RWPE1 (cell line): ENCODE data around the gene NUP42.
"Not testable (repeated sequence)": the region's sequence is repeated elsewhere in the genome, so short reads cannot be mapped to it uniquely, and the experiment has no call there.

Source experiments
- CTCF ChIA-PET: fragments of 350-600 bp; sonication (Branson Sonifier 250); formaldehyde crosslinking; extraction: SDS; loops from one replicate; lab custom pipeline; 2021; lab: Yijun Ruan, JAX
- POLR2A ChIA-PET: fragments of 400-600 bp; formaldehyde crosslinking; extraction: SDS; loops from one replicate; lab custom pipeline; 2020; ENCODE audit warnings: antibody characterized with exemption; ENCODE audit not compliant: low non-redundant PET; lab: Yijun Ruan, JAX
- DNase-seq: peaks from one replicate; pipeline ENCODE4 v3.0.0; 2012; ENCODE audit warnings: low spot score
- H3K27ac ChIP-seq: fragments of 450-650 bp; 2 replicates; pipeline ENCODE4 v1.5.1; 2017
- TF ChIP-seq, protein P1 (sequence below): fragments of 450-650 bp; conservative IDR thresholded peaks from 2 replicates; pipeline ENCODE4 v1.5.1; 2017; ENCODE audit warnings: low read depth, mild to moderate bottlenecking

NUP42 gene

GRCh38 chr7:23222439-23223030, 40.7 kb downstream of the NUP42 start:
- TF ChIP-seq, protein P1, sequence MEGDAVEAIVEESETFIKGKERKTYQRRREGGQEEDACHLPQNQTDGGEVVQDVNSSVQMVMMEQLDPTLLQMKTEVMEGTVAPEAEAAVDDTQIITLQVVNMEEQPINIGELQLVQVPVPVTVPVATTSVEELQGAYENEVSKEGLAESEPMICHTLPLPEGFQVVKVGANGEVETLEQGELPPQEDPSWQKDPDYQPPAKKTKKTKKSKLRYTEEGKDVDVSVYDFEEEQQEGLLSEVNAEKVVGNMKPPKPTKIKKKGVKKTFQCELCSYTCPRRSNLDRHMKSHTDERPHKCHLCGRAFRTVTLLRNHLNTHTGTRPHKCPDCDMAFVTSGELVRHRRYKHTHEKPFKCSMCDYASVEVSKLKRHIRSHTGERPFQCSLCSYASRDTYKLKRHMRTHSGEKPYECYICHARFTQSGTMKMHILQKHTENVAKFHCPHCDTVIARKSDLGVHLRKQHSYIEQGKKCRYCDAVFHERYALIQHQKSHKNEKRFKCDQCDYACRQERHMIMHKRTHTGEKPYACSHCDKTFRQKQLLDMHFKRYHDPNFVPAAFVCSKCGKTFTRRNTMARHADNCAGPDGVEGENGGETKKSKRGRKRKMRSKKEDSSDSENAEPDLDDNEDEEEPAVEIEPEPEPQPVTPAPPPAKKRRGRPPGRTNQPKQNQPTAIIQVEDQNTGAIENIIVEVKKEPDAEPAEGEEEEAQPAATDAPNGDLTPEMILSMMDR, result no peak
- H3K27ac ChIP-seq, result no peak overlapping the region
- CTCF ChIA-PET, result no interaction called here
- no peak for DNase-seq
- POLR2A ChIA-PET, result no interaction called here

DNA sequence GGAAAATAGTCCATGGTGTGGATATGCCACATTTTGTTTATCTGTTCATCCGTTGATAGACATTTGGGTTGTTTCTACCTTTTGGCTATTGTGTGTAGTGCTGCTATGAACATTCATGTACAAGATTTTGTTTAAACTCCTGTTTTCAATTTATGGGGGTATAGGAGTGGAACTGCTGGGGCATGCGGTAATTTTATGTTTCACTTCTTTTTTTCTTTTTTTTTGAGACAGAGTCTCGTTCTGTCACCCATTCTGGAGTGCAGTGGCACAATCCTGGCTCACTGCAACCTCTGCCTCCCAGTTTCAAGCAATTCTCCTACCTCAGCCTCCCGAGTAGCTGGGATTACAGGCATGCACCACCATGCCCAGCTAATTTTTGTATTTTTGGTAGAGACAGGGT, 42.5 kb downstream of the NUP42 start:
- POLR2A ChIA-PET, DNase-seq, H3K27ac ChIP-seq, CTCF ChIA-PET: not testable (repeated sequence)

DNA sequence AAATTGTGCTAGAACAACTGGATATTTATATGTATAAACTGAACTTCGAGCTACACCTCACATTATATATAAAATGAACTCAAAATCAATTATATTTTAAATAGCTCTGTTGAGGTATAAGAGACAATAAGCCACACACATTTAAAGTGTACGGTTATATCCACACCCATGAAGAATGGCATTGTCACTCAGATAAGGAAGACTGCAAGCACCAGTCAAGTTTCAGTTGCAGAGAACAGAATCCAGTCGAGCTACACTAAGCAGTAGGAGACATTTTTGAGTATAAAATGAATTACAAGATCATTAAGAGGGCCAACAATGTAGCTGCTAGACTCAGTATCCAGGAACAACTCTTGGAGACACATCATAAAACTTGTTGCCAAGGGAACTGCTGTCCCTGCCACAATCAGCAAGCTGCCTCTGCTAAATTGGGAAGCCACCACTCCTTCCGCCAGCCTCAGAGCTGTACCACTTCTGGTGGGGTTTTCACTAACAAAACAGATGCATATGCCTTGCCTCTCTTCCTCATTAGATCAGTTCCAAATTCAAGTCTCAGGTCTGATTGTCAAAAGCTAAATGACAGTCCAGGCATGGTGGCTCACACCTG, 45.1 kb downstream of the NUP42 start:
- POLR2A ChIA-PET, result no interaction called here
- DNase-seq, result no peak

DNA sequence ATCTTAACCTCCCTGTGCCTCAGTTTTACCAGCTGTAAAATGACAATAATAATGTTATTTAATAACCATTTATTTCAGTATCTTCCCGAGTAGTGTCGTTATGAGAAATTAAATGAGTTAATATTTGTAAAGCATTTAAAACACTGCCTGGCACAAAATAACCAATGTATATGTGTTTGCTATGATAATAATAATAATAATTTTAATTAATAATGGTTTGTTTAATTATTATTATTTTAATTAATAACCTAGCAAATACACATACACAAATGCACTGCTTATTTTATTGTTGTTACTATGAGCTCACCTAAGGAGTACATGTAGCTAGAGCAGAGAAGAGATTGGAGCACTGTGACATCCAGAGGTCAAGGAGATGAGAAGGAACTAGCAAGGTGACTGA, 46.6 kb downstream of the NUP42 start:
- POLR2A ChIA-PET, result no interaction called here
- DNase-seq, result no peak
- TF ChIP-seq, protein P1, result no peak
- CTCF ChIA-PET, result interaction anchor here (0.6 kb wide), 1 partner anchor 42 kb away, joined by 3 read pairs; no protein-coding TSS in a partner anchor
- no peak overlapping the region for H3K27ac ChIP-seq

More for the DNA sequence above, 45.1 kb downstream of the NUP42 start:
- no peak overlapping the region for H3K27ac ChIP-seq
- TF ChIP-seq, protein P1, result no peak
- CTCF ChIA-PET, result interaction anchor here (0.7 kb wide), 1 partner anchor 494 kb away, joined by 4 read pairs; no protein-coding TSS in a partner anchor

- no peak for DNase-seq
- TF ChIP-seq, protein P1, result no peak
- no peak overlapping the region for H3K27ac ChIP-seq
- POLR2A ChIA-PET, result no interaction called here
- CTCF ChIA-PET, result no interaction called here
These were observed 48.8 kb downstream of the NUP42 start for GRCh38 chr7:23230641-23231101.

DNA sequence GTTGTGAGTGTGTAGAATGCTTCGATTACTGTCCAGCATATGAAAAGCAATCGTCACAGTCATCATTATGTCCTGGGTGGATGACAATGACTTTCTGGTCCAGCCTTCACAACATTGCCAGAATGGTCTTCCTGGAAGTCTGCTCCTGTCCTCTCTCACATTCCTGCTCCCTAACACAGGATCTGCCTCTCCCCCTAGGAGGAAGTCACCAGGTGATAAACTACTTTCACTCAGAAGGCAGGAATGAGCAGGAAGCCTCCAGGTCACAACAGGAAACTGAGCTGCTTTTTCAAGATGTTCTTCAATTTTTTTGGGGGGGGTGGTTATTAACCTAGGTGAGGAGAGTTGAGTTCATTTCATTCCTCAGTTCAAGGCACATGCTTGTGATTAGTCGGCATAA, 51.1 kb downstream of the NUP42 start:
- ChIA-PET POLR2A (no interaction called here), CTCF (no interaction called here)
- no peak overlapping the region for H3K27ac ChIP-seq
- no peak for DNase-seq
- TF ChIP-seq, protein P1, result no peak
